Measurements from ENCODE around the gene TPCN1. TPM values are rescaled to one million over a fixed set of nuclear protein-coding genes. Genes with fewer than 3 reads are reported as not detected.

TPCN1 gene
- 20.2 TPM for polyA plus RNA-seq (2013, experiment 1 of 2)
- polyA plus RNA-seq (2013, experiment 2 of 2), result 17.6 TPM

DNA sequence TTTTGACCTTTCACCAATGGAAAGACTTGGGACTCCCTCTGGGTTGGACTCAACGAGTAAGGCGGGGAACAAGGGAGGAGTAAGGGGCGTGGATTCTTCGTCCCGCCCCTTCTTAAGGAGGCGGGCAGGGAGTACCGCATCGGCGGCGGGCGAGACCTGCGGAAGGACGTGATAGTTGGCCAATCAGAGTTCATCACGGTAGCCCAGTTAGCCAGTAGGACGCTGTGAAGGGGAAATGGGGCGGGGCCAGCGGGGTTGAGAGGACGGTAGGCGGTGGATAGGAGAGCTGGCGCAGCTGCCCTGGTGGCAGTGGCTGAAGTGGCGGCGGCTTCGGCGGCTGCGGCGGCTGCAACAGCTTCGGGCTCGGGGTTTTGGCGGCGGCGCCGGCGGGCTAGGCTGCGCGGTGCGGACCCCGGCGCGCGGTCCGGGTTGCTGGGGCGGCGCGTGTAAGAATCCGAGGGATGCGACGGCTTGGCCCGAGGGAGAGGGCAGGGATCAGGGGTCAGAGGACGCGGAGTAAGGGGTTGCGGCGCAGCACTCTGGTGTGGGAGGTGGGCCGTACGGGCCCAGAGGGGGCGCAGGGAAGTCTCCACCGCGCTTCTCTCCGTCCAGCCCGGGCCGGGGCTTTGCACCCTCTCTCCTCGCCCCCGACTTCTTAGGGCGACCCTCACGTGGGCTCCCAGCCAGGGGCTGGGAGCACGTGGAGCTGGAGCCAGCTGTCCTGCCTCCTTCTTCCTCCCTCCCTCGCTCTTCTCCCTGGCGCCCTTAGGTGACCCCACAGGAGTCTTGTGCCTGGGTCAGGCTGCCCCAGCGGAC, at the start of gene TPCN1:
TPCN1 (plus strand) TSS at position 284 of the 816 bp plus-strand sequence. CDS start 5,389 bp downstream, outside the sequence.
- Histone ChIP-seq H3K36me3 (ENCODE audit: control insufficient read depth, insufficient read depth, low read length) (no peaks in the 10 kb centered on the region), H3K4me1 (ENCODE audit: control insufficient read depth, insufficient read depth, low read length, poor library complexity, severe bottlenecking) (peaks cover 30% of the 10 kb centered on the region), H3K27ac (ENCODE audit: low read depth, low read length, severe bottlenecking) (peak within 1 kb of the TSS; percentile 75), H3K4me3 (ENCODE audit: extremely low read depth, insufficient read depth, low read length, poor library complexity, severe bottlenecking) (peak within 1 kb of the TSS; percentile 70), H3K9me3 (ENCODE audit: control insufficient read depth, low read length) (no peaks in the 10 kb centered on the region)
- 1% methylated on average over 34 to 57 of the region's 68 CpGs for WGBS, 2 experiments (ENCODE audit: insufficient coverage in 2 of 2)

DNA sequence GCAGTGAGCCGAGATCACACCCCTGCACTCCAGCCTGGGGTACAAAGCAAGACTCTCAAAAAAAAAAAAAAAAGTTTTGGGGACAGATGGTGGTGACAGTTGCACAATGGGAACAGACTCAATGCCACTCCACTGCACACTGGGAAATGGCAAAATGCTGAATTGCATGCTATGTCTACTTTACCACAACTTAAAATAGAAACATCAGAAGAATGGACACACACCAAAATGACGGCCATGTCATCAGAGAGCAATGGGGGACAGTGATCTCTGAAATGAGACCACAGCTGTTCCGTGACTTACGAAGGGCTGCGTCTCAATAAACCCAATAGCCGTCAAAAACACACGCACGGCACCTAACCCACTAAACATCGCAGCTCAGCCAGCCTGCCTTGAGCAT, 49.7 kb upstream of the TPCN1 start:
- Histone ChIP-seq H3K4me1 (ENCODE audit: control insufficient read depth, insufficient read depth, low read length, poor library complexity, severe bottlenecking) (no peaks in the 10 kb centered on the region), H3K4me3 (ENCODE audit: extremely low read depth, insufficient read depth, low read length, poor library complexity, severe bottlenecking) (no peak overlapping the region), H3K9me3 (ENCODE audit: control insufficient read depth, low read length) (no peaks in the 10 kb centered on the region), H3K36me3 (ENCODE audit: control insufficient read depth, insufficient read depth, low read length) (peaks cover 88% of the 10 kb centered on the region), H3K27ac (ENCODE audit: low read depth, low read length, severe bottlenecking) (no peak overlapping the region)
- 96% methylated on average over 8 to 9 of the region's 9 CpGs for WGBS, 2 experiments (ENCODE audit: insufficient coverage in 2 of 2)

DNA sequence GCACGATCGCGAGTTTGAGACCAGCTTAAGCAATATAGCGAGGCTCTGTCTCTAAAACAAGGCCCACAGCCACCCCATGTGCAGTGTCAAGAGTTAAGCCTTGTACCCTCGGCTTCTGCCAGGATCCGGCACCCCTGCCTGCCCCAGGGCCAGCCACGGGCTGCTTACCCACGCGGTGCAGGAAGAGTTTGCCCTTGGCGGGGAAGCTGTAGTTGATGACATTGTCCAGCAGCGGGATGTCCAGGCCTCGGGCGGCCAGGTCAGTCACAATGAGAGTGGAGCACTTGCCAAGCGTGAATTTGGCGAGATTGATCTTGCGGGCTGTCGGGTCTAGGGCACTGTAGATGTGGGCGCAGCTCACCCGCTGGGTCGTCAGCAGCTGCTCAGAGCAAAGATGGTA, 49.1 kb upstream of the TPCN1 start:
- WGBS, 2 experiments (ENCODE audit: insufficient coverage in 2 of 2), result 93 to 95% methylated on average over 20 of the region's 20 CpGs
- Histone ChIP-seq H3K4me3 (ENCODE audit: extremely low read depth, insufficient read depth, low read length, poor library complexity, severe bottlenecking) (no peak overlapping the region), H3K4me1 (ENCODE audit: control insufficient read depth, insufficient read depth, low read length, poor library complexity, severe bottlenecking) (no peaks in the 10 kb centered on the region), H3K27ac (ENCODE audit: low read depth, low read length, severe bottlenecking) (no peak overlapping the region), H3K9me3 (ENCODE audit: control insufficient read depth, low read length) (no peaks in the 10 kb centered on the region), H3K36me3 (ENCODE audit: control insufficient read depth, insufficient read depth, low read length) (peaks cover 88% of the 10 kb centered on the region)

DNA sequence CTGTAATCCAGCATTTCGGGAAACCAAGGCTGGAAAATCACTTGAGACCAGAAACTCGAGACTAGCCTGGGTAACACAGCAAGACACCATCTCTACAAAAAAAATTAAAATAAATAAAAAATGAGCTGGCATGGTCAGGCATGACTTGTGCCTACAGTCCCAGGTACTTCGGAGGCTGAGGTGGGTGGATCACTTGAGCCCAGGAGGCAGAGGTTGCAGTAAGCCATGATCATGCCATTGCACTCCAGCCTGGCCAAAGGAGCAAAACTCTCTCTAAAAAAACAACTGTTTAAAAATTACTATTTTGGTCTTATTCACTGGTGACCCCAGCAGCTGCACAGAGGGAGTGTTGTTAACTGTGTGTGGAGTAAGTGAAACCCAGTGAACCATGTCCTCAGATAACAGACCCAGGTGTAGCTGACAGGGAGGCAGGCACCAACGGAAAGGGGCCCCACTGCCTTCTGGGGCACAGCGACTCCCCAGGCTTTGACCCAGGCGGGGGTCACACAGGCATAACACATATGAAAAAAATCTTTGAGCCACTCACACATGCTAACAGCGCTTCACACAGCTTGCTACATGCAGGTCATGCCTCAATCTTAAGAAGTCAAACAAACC, 48.1 kb upstream of the TPCN1 start:
- Histone ChIP-seq H3K4me3 (ENCODE audit: extremely low read depth, insufficient read depth, low read length, poor library complexity, severe bottlenecking) (no peak overlapping the region), H3K27ac (ENCODE audit: low read depth, low read length, severe bottlenecking) (no peak overlapping the region), H3K4me1 (ENCODE audit: control insufficient read depth, insufficient read depth, low read length, poor library complexity, severe bottlenecking) (no peaks in the 10 kb centered on the region), H3K9me3 (ENCODE audit: control insufficient read depth, low read length) (no peaks in the 10 kb centered on the region), H3K36me3 (ENCODE audit: control insufficient read depth, insufficient read depth, low read length) (peaks cover 89% of the 10 kb centered on the region)
- 95 to 100% methylated on average over 4 of the region's 7 CpGs for WGBS, 2 experiments (ENCODE audit: insufficient coverage in 2 of 2)

DNA sequence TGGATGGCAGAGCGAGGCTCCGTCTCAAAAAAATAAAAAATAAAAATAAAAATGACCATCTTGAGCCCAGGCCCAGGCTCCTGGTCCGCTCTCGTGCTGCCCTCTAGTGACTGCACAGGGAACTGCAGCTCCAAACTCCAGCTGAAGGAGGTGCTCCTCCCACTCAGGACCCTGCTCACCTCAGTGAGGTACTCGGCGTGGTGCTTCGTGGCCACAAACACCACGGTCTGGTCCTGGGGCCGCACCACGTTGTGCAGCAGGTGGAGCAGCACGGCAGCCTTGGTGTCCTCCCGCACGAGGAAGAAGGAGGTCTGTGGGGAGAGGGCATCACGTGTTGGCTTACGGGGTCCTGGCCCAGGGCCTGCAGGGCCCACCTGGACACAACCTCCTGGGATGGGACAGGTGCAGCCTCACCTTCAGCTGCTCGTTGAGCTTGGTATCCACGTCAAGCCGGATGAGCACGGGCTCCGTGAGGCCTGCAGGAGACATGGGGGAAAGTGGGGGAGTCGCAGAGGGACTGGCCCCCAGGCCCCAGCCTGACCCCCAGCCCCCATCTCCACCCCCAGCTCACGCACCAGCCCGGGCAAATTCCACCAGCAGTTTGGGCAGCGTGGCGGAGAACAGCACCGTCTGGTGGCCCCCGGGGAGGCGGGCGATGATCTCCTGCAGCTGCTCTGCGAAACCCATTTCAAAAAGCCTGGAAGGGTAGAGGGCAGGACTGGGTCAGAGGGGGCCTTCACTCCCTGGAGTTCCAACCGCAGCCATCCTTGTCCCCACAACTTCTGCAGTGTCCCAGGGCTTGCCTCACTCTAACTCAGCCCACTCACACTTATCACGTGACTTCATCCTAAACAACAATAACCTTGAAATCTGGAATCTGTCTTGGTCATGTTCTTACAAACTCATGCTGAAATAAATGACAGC, 46.5 kb upstream of the TPCN1 start:
- H3K36me3 ChIP-seq (ENCODE audit: control insufficient read depth, insufficient read depth, low read length), result peaks cover 90% of the 10 kb centered on the region
- H3K27ac ChIP-seq (ENCODE audit: low read depth, low read length, severe bottlenecking), result no peak overlapping the region
- WGBS, 2 experiments (ENCODE audit: insufficient coverage in 2 of 2), result 65 to 75% methylated on average over 19 to 22 of the region's 32 CpGs
- no peaks in the 10 kb centered on the region for H3K9me3 ChIP-seq (ENCODE audit: control insufficient read depth, low read length)
- no peak overlapping the region for H3K4me3 ChIP-seq (ENCODE audit: extremely low read depth, insufficient read depth, low read length, poor library complexity, severe bottlenecking)
- no peaks in the 10 kb centered on the region for H3K4me1 ChIP-seq (ENCODE audit: control insufficient read depth, insufficient read depth, low read length, poor library complexity, severe bottlenecking)

DNA sequence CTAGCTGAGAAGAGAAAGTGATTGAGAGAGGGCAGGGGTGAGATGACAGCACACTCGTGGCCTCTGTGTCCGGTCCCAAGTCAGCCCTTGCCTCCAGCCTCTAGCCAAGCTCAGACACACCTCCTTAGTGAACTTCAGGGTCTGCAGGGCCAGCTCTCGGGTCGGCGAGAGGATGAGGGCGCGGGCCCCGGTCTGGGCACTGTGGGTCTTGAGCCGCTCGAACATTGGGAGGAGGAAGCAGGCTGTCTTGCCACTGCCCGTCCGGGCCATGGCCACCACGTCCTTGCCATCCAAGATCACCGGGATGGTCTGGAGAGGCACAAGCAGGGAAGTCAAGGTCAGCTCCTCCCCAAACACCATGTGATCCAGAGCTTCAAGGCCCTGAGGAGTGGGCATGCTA, 42.2 kb upstream of the TPCN1 start:
- peaks cover 66% of the 10 kb centered on the region for H3K36me3 ChIP-seq (ENCODE audit: control insufficient read depth, insufficient read depth, low read length)

DNA sequence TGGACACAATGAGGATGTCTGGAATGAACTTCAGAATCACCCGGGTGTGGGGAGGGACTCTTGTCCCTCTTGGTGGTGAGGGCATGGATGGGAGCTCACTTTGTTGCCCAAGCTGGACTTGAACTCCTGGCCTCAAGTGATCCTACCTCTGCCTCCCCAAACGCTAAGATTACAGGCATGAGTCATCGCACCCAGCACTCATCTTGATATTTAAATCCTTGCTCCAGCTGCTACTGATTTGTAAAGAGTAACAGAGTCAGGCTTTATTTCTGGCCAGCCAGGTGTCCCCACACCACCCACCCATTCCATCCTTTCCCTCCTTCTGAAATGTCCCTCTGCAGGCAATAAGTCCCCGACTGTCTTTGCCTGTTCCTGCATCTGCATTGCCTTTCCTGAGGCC, 40.9 kb upstream of the TPCN1 start:
- Histone ChIP-seq H3K36me3 (ENCODE audit: control insufficient read depth, insufficient read depth, low read length) (peaks cover 57% of the 10 kb centered on the region), H3K4me1 (ENCODE audit: control insufficient read depth, insufficient read depth, low read length, poor library complexity, severe bottlenecking) (no peaks in the 10 kb centered on the region), H3K4me3 (ENCODE audit: extremely low read depth, insufficient read depth, low read length, poor library complexity, severe bottlenecking) (no peak overlapping the region), H3K27ac (ENCODE audit: low read depth, low read length, severe bottlenecking) (no peak overlapping the region), H3K9me3 (ENCODE audit: control insufficient read depth, low read length) (no peaks in the 10 kb centered on the region)
- 96 to 97% methylated on average over 4 of the region's 4 CpGs for WGBS, 2 experiments (ENCODE audit: insufficient coverage in 2 of 2)

More for the DNA sequence above, 42.2 kb upstream of the TPCN1 start:
- no peaks in the 10 kb centered on the region for H3K4me1 ChIP-seq (ENCODE audit: control insufficient read depth, insufficient read depth, low read length, poor library complexity, severe bottlenecking)
- no peak overlapping the region for H3K4me3 ChIP-seq (ENCODE audit: extremely low read depth, insufficient read depth, low read length, poor library complexity, severe bottlenecking)
- no peak overlapping the region for H3K27ac ChIP-seq (ENCODE audit: low read depth, low read length, severe bottlenecking)
- H3K9me3 ChIP-seq (ENCODE audit: control insufficient read depth, low read length), result no peaks in the 10 kb centered on the region
- WGBS, 2 experiments (ENCODE audit: insufficient coverage in 2 of 2), result 86 to 100% methylated on average over 10 to 13 of the region's 14 CpGs

DNA sequence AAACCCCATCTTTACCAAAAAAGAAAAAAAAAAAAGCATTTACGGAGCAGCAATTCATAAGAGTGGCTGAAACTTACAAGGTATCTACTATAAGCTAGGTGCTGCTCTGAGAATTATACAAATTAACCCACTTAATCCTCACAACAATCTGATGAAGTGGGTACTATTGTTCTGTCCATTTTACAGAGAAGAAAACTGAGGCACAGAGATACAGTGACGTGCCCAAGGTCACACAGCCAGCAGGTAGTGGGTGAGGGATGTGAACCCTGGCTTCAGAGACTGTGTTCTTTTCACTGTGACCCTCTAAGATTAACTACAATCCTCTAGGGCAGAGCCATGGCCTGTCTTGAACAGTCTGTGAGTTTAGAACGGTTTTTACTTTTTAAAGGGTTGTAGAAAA, 39.3 kb upstream of the TPCN1 start:
- WGBS, 2 experiments (ENCODE audit: insufficient coverage in 2 of 2), result 83 to 100% methylated on average over 1 of the region's 3 CpGs
- Histone ChIP-seq H3K9me3 (ENCODE audit: control insufficient read depth, low read length) (no peaks in the 10 kb centered on the region), H3K36me3 (ENCODE audit: control insufficient read depth, insufficient read depth, low read length) (peaks cover 49% of the 10 kb centered on the region), H3K4me1 (ENCODE audit: control insufficient read depth, insufficient read depth, low read length, poor library complexity, severe bottlenecking) (peaks cover 4% of the 10 kb centered on the region), H3K27ac (ENCODE audit: low read depth, low read length, severe bottlenecking) (no peak overlapping the region), H3K4me3 (ENCODE audit: extremely low read depth, insufficient read depth, low read length, poor library complexity, severe bottlenecking) (no peak overlapping the region)

DNA sequence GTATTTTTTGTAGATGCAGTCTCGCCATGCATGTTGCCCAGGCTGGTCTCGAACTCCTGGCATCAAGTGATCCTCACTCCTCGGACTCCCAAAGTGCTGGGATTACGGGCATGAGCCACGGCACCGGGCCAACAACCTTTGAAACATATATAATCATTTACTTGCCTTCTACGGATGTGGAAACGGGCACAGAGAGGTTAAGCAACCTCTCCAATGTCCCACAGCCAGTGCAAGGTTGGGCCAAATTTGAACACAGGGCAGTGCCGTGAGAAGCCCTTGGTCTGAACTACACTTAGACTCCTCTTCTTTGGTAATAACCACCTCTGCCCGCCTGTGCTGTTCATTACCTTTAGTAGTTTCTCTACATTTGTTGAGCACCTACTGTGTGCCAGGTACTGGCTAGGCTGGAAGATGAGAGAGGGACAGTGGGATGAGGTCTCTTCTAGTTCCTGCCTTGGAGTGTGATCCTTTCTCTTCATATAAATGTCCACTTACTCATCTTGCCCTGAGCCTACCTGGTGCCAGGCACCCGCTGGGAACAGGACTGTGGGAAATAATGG, 38.2 kb upstream of the TPCN1 start:
- Histone ChIP-seq H3K9me3 (ENCODE audit: control insufficient read depth, low read length) (no peaks in the 10 kb centered on the region), H3K36me3 (ENCODE audit: control insufficient read depth, insufficient read depth, low read length) (peaks cover 43% of the 10 kb centered on the region), H3K4me3 (ENCODE audit: extremely low read depth, insufficient read depth, low read length, poor library complexity, severe bottlenecking) (no peak overlapping the region), H3K27ac (ENCODE audit: low read depth, low read length, severe bottlenecking) (no peak overlapping the region), H3K4me1 (ENCODE audit: control insufficient read depth, insufficient read depth, low read length, poor library complexity, severe bottlenecking) (peaks cover 4% of the 10 kb centered on the region)
- 97 to 99% methylated on average over 8 to 9 of the region's 11 CpGs for WGBS, 2 experiments (ENCODE audit: insufficient coverage in 2 of 2)

Data from mesodermal cell (in vitro differentiated cells).